Glomerular endothelial cell (primary cell): ENCODE data around the gene OMA1. TPM values are rescaled to one million over a fixed set of nuclear protein-coding genes. Genes with fewer than 3 reads are reported as not detected.
A peak's percentile ranks its signal among the peaks of the same experiment; 100 is the strongest.
"Not testable (repeated sequence)": the region's sequence is repeated elsewhere in the genome, so short reads cannot be mapped to it uniquely, and the experiment has no call there.

ENCODE experiments used
- DNase-seq: peaks from one replicate; pipeline ENCODE4 v3.0.0-alpha.2; 2011; ENCODE audit warnings: low read depth, low spot score; ENCODE audit errors: extremely low read depth
- total RNA-seq: library from RNA; depleted of rRNA; stranded (reverse); fragments of >200 nt; gene quantifications from 2 replicates; pipeline ENCODE4 v1.2.3, GENCODE V29; 2015

The OMA1 gene
- total RNA-seq, 1 donor from 2014 or later = 8.9 TPM

- no peak for DNase-seq
Measured at GRCh38 chr1:58574816-58575215, 28.3 kb upstream of the OMA1 start.

- DNase-seq = no peak
Measured at GRCh38 chr1:58573705-58574591, 27.4 kb upstream of the OMA1 start.

GRCh38 chr1:58573138-58573537, 26.6 kb upstream of the OMA1 start:
- no peak for DNase-seq

- DNase-seq = no peak
Measured at GRCh38 chr1:58572690-58573089, 26.2 kb upstream of the OMA1 start.

- no peak for DNase-seq
Measured at GRCh38 chr1:58571616-58572015, 25.1 kb upstream of the OMA1 start.

GRCh38 chr1:58570817-58571216, 24.3 kb upstream of the OMA1 start:
- DNase-seq = no peak

GRCh38 chr1:58570094-58570493, 23.6 kb upstream of the OMA1 start:
- no peak for DNase-seq

- no peak for DNase-seq
Measured at GRCh38 chr1:58568911-58569310, 22.4 kb upstream of the OMA1 start.

- DNase-seq = no peak
Measured at GRCh38 chr1:58568271-58568860, 21.8 kb upstream of the OMA1 start.

GRCh38 chr1:58566339-58566738, 19.8 kb upstream of the OMA1 start:
- no peak for DNase-seq

GRCh38 chr1:58563715-58564114, 17.2 kb upstream of the OMA1 start:
- DNase-seq = not testable (repeated sequence)

GRCh38 chr1:58561633-58562032, 15.1 kb upstream of the OMA1 start:
- DNase-seq = no peak

- no peak for DNase-seq
Measured at GRCh38 chr1:58555393-58555792, 8.9 kb upstream of the OMA1 start.

- no peak for DNase-seq
Measured at GRCh38 chr1:58551186-58552140, 4.9 kb upstream of the OMA1 start.

GRCh38 chr1:58549291-58549690, 2.8 kb upstream of the OMA1 start:
- not testable (repeated sequence) for DNase-seq

GRCh38 chr1:58548371-58548770, 1.8 kb upstream of the OMA1 start:
- no peak for DNase-seq

- DNase-seq = peak; percentile 34
Measured at GRCh38 chr1:58545591-58546519, 671 bp downstream of the OMA1 start.

GRCh38 chr1:58543260-58543659, 3.3 kb downstream of the OMA1 start:
- no peak for DNase-seq

- no peak for DNase-seq
Measured at GRCh38 chr1:58539553-58539952, 7.0 kb downstream of the OMA1 start.

GRCh38 chr1:58538821-58539220, 7.7 kb downstream of the OMA1 start:
- DNase-seq = no peak
